NCI-H446 (cell line): ENCODE results near the gene KDM4D.
A peak's percentile ranks its signal among the peaks of the same experiment; 100 is the strongest.
"Not testable (repeated sequence)": the region's sequence is repeated elsewhere in the genome, so short reads cannot be mapped to it uniquely, and the experiment has no call there.

Experiments
- DNase-seq, 2 experiments: peaks; one replicate each; lab custom pipeline; 2025; lab: John Stamatoyannopoulos, UW

The KDM4D gene

GRCh38 chr11:94958121-94958696, 15.3 kb upstream of the KDM4D start:
- DNase-seq: no peak

DNA sequence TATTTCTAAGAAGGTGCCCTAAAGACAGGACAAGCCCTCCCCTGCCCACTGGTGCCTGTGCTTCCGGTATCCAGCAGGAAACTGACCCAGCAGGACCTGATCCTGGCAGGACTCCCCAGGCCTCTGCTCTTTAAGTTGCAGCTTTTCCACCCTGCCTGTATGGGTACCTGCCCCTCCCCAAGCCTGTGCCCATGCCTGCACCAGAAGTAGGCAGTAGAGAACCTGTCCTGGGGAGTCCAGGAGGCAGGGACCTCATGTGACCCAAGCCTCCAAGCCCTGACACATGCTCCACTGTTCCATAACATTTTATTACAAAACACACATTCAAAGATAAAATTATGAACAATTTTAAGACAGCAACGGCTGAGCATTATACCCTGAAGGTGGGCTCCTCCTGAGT, 14.3 kb upstream of the KDM4D start:
- no peak for DNase-seq

DNA sequence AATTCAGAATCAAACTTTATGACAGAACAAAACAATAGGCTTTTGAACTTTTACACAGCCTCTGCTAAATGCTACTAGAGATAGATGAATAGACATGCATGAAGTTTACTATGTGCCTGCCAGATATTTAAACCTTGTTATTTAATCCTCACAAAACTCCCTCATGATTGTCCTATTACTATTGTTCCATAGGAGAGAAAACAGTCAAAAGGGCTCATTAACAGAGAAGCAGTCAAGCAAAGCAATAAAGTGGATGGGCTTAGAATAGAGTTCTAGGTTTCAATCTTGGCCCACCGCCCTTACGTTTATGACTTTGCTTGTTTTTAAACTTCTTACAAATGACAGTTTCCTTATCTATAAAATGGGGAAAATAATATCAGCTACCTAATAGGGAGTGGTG, 13.0 kb upstream of the KDM4D start:
- no peak for DNase-seq

DNA sequence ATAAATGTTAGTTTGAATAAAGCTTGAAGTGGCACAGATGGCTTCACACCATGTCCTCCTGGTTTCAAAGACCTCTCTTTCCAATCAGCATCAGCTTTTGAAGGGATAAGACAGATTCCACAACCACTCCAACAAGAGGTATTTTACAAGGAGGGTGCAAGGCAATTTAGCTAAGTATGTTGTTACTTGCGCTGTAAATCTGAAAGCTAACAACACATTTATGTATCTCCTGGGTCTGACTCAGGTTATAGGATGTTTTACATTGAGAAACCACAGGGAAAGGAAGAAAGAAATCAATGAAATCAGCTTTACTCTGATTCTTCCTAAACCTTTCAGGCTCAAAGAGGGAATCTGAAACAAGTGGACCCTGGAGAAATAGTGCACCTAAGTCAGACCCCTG, 12.3 kb upstream of the KDM4D start:
- no peak for DNase-seq

DNA sequence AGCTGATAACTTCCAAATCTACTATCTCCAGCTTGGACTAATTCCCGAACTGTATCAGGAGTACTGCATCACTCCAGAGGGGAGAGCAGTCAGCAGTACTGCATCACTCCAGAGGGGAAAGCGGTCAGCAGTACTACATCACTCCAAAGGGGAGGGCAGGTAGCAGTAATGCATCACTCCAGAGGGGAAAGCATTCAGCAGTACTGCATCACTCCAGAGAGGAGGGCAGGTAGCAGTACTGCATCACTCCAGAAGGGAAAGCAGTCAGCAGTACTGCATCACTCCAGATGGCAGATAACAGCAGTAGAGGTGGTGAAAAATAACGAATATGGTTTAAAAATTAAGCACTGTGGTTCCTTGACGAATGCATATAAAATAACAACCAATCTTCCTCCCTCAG, 8.6 kb upstream of the KDM4D start:
- no peak for DNase-seq

- DNase-seq: peak in 1 of 2 experiments; percentile 24
These were observed 5.1 kb upstream of the KDM4D start for GRCh38 chr11:94968334-94968958.

DNA sequence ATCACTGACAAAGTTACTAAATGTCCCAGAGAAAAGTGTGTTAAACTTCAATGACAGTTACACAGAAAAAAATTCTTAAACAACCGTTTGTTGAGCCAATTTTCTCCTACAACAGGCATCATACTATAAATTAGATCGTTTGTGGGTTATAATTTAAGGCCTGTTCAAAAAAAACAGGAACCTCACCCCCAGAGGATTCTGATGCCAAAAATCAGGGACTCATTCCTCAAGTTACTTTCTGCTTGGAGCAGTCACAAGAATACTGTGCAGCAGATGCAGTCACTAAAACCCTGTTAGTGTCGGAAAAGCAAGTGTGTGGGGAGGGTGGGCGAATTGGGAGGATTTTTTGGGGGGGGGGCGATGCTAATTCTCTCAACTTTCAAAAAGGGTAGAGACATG, 810 bp upstream of the KDM4D start:
- no peak for DNase-seq

DNA sequence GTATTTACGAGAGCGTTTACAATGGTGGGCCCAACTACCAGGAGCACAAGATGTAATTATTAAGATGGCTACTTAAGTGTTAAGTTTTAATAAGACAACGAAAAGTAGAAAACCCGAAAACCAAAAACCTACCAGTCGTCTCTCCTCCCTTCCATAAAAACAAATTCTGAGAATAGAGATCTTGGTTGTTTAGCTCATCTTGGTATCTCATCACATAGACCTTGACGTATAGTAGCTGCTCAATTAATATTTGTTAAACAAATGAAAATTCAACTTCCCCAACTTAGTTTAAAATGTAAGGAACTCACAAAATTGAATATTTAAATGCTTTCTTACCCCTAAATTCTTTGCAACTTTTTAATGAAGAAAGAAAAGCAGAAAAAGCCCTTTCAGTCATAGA, 669 bp downstream of the KDM4D start:
- DNase-seq: no peak

- no peak for DNase-seq
These were observed 2.1 kb downstream of the KDM4D start for GRCh38 chr11:94975599-94975998.

DNA sequence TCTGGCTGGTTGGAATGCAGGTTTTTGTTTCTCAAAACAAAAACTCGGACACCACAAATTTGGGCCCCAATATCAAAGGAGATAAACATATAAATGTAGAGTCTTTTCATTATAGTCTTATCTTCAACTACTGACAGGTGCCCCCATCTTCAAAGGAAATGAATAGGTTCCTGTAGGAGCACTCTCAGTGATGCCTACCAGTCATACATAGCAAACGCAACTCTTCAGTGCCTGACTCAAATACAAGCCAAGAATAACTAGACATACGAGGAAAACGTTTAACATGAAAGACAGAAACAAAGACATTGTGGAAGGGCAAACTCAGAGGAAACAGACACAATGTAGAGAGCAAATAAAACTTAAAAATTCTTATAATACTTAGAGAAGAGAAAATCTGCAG, 13.9 kb downstream of the KDM4D start:
- no peak for DNase-seq

DNA sequence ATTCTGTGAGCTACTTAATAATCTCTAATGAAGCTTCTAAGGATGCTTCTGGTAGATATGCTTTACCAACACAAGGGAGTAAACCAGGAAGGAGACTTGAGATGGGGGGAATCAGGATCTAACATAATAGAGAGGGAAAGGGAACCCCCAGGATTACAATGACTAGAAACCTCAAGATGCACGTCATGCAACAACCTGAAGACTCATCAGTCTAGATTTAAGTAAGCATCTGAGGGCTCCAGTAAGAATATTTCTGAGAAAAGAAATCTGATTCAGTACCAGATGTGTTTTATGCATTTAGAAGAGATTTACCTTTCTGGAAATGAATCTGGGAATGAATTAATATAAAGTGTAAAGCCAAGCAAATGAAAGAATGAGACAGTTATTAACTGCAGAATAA, 15.2 kb downstream of the KDM4D start:
- no peak for DNase-seq

DNA sequence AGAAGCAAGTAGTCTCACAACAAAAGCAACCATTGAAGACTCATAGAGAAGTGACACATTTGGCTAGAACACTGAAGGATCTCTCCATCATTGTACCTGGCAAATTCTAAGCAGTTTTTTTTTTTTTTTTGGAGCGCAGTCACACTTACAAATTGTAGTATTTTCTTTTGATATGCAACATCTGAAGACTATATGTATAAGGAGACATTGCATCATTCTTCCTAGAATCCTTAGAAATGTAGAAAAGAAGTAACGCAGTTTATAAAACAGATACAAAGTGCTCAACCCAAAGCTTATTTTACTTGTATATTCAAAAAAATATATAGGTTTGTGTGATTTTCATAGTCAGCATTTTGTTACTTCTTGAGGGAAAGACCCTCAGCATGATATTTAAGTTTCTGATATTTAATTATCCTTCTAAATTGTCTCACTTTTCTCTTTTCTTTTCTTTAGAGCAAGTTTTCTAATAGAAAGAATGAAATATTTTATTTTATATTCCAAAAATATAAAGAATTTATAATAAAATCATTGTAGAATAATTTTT, 20.0 kb downstream of the KDM4D start:
- no peak for DNase-seq

DNA sequence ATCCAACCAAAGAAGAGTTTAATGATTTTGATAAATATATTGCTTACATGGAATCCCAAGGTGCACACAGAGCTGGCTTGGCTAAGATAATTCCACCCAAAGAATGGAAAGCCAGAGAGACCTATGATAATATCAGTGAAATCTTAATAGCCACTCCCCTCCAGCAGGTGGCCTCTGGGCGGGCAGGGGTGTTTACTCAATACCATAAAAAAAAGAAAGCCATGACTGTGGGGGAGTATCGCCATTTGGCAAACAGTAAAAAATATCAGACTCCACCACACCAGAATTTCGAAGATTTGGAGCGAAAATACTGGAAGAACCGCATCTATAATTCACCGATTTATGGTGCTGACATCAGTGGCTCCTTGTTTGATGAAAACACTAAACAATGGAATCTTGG, 23.9 kb downstream of the KDM4D start:
- no peak for DNase-seq

- DNase-seq: no peak
These were observed 24.8 kb downstream of the KDM4D start for GRCh38 chr11:94998285-94998684.

DNA sequence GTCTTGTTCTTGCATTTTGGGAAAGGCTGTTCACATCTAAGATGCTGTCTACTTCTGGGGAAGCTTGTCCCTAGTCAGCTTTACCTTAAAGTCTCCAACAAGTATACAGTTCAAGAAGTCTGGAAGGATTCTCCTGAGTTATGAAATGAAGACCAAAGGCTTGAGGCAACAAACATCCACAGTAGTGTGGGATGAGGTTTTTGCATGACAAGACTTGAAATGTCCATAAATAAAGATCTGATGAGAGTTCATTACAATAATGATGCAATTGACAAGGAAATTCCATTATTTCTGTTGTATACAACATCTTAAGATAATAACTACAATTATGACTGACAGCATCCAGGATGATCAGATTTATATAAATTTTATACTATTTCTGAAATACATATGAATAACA, 30.2 kb downstream of the KDM4D start:
- no peak for DNase-seq

DNA sequence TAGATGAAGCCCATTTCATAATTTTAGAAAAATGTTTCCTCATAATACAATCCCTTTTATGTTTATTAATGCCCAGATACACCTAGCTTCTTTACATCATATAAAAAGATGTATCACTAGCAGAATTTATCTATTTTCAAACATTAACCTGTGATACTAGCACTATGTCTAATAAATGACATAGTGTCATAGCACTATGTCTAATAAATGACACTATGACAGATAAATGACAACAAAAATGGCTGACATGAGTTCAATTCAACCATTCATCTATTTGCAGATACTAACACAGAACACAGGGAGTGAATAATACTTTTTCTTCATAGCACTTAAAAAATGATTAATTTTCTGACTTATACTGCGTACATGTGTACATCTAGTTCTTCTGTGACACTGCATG, 32.1 kb downstream of the KDM4D start:
- no peak for DNase-seq

- DNase-seq: no peak
These were observed 37.9 kb downstream of the KDM4D start for GRCh38 chr11:95011376-95011775.

- DNase-seq: no peak
These were observed 40.8 kb downstream of the KDM4D start for GRCh38 chr11:95014184-95014821.

DNA sequence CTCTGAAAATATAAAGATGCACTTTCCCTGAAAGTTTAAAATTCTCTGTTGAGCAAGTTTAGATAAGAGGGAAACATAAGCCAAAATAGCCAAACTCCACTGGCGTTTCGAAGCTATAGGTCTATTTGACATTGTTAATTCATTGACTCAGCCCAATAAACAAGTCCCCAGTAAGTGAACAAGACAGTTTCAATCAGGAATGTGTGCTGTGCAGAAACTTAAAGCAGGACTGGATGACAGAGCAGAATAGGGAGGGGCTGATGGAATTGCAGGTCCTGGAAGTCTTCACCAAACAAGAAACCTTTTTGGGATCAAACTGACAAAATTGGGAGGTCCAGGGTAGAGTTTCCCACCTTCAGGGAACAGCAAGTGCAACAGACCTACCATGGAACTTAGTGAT, 42.6 kb downstream of the KDM4D start:
- no peak for DNase-seq

- not testable (repeated sequence) for DNase-seq
These were observed 48.0 kb downstream of the KDM4D start for GRCh38 chr11:95021468-95021867.

DNA sequence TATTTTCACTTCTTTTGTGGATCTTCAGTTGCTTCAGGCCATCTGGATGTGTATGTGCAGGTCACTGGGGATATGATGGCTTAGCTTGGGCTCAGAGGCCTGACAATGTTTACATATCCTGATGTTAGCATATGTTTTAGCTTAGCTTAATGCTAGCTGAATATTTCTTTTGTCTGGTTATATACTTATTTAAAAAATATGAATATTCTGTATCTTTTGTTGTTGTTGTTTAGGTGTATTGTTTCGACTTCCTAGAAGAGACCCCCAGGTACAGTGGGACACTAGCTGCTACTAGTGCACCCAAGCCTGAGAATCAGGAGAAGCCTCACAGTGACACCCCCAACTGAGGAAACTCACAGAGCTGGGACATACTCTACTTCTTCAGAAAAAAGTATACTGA, 51.4 kb downstream of the KDM4D start, which contains the start of gene KDM4E:
Gene KDM4E (plus strand): TSS at position 301 of the 400 bp plus-strand sequence. CDS start 300 bp downstream, outside the sequence.
- no peak for DNase-seq

GRCh38 chr11:95025594-95025993, 52.1 kb downstream of the KDM4D start:
- DNase-seq: not testable (repeated sequence)

DNA sequence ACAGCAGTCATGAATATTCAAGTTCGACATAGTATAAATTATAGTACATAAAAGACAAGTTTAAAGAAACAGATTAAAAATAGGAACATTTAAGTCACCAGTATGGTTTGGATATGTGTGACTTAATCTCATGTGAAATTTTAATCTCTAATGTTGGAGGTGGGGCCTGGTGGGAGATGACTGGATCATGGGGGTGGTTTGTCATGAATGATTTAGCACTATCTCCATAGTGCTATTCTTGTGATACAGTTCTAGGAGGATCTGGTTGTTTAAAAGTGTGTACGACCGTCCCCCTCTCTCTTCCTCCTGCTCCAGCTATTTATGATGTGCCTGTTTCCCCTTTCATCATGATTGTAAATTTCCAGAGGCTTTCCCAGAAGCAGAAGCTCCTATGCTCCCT, 54.8 kb downstream of the KDM4D start:
- DNase-seq: no peak
